T-helper 2 cell (primary cell): Measurements from ENCODE around the gene DSTYK.
"Not testable (repeated sequence)": the region's sequence is repeated elsewhere in the genome, so short reads cannot be mapped to it uniquely, and the experiment has no call there.

ENCODE experiments used
- DNase-seq, 5 experiments: peaks; one replicate each; pipeline versions ENCODE4 v3.0.0 to v3.0.0-alpha.2; 2012 to 2022

Gene DSTYK

DNA sequence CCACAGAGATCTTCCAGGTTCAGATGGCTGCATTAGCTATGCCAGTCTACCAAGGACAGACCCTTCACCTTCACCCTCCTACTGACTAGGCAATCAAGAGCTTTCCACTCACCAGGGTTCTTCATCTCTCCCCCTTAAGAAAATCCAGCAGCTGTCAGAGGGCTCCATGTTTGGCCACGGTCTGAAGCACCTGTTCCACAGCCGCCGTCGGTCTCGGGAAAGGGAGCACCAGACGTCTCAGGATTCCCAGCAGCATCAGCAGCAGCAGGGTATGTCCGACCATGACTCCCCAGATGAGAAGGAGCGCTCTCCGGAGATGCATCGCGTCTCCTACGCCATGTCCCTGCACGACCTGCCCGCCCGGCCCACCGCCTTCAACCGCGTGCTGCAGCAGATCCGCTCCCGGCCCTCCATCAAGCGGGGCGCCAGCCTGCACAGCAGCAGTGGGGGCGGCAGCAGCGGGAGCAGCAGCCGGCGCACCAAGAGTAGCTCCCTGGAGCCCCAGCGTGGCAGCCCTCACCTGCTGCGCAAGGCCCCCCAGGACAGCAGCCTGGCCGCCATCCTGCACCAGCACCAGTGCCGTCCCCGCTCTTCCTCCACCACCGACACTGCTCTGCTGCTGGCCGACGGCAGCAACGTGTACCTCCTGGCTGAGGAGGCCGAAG is 30.0 kb upstream of the DSTYK start:
- no peak for DNase-seq

DNA sequence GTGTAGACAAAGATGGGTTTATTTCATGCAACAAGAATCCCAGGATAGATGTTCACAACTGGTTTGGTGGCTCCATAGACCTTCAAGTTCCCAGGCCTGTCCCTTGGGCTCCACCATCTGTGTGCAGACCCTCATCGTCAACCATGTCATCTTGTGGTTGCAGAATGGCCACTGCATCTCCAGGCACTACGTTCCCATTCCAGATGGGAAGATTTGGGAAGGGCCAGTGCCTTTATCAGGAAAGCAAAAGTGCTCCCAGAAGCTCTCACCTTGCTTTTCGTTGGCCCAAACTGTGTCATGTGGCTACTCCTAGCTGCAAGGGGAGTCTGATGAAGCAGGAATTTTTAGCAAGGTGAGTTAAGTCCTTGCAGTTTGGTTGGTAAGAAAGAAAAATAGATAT is 29.1 kb upstream of the DSTYK start:
- DNase-seq, result no peak

DNA sequence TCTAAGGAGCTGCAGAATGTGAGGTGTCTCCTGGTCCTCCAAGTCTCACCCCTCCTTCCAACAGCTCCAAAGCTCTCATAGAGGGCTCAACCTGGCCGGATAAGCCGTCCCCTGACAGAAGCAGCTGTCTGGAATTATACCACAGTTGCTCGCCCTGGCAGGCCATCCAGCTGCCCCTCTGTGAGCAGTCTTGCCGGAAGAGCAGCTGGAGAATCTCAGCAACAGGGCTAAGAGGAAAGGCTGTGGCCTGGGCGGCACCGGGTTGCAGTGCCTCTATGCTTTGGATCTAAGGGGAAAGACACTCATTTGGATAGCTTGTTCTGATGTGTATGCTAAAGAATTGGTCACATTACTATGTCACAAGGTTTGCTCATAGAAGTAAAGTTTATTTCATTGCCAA is 28.6 kb upstream of the DSTYK start:
- no peak for DNase-seq

DNA sequence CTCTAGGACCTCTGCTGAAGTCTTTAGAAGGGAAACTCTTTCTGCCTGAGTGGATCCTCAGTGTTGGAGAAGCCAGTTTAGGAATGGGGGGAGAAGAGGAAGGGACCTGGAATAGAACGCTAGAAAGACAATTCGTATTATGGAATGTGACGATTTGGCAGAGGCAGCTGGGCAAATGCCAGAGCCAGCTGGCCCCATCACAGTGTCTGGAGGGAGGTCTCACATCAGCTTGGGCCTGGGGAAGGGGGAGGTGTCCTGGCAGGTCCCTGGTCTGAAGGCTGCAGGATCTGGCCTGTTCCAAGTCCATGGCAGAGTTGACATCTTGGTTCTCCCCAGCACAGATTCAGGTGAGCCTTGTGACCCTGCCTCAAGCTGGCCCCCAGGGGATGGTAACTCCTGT is 27.6 kb upstream of the DSTYK start:
- DNase-seq, result no peak

DNA sequence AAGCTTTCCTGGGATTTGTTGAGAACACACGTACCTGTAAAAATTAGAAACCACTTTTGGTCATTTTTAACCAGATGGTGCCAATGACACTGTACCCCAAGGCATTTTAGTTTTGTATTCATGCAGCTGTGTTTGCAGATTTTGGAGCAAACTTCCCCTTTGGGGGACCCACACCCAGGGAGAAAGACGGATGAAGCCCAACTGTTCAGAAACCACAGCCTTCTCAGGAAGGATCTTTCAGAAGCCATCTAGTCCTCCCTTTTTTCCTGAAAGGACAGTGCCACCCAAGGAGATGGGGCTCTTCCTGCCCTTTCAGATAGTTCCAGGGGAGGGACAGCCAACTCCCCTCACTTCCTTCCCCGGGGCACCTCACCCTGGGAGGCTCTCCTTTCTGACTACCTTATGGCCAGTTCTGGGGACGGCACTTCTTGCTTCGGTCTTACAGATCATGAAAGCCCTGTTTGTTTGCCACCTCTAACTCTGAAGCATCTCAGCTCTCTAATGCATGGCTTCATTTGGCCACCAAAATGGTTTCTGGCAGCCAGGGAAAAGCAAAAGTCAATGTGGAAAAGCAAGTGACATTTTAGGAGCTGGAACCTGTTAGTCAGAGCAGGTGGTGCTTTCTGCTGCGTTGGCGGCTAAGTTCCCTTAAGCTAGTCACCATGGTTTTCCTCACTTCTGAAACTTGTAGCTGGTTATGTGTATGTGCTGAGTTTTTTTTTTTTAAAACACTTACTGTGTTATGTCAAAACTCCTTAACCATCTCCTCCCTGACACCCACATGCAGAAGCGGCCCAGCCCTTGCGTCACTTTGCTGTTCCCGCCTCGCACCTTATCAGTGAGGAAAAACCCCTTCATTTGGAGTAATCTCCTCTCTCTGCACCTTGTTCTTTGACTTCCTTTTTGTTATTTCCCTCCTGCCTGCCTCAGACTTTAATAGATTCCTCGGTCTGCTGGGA is 26.3 kb upstream of the DSTYK start:
- peak in 1 of 5 experiments; percentile 17 for DNase-seq

DNA sequence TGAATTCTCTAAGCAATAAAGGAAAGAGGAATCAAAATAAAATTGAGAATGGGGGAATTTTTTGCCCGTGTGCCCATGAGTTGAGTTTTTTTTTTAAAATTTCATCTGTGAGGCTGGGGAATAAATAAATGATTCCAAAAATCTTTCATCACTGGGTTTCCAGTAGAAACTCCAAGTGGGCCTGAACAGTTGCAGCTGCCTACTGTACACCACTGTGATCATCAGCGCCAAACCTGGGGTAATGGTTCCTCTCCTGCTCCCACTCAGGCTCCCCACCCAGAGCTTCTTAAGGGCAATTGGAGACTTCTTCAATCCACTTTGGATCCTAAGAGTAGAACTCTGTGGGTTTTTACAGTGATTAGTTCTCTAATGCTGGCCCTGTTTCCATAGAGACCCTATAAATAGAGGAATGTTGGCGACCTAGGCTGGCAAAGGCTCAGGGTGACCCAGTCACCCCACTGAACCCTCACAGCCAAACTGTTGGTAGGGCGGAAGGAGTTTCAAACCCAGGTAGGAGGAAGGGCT is 25.5 kb upstream of the DSTYK start:
- DNase-seq, result no peak

DNA sequence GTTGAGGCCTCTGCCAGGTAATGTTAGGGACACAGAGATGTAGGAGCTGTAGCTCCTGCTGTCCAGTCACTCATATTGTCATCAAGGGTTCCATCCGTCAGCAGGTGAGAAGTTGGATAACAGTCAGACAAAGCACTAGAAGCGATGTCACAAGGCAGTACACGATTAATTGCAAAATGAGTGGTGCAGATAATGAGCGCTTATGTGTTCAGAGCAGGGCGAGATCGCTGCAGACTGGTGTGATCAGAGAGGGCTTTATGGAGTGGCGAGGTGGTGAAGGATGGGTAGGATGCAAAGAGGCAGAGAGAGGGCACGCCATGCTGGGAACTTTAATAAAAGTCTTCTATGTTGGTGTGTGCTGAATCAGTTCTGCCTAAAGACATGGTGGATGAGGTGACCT is 25.0 kb upstream of the DSTYK start:
- no peak for DNase-seq

DNA sequence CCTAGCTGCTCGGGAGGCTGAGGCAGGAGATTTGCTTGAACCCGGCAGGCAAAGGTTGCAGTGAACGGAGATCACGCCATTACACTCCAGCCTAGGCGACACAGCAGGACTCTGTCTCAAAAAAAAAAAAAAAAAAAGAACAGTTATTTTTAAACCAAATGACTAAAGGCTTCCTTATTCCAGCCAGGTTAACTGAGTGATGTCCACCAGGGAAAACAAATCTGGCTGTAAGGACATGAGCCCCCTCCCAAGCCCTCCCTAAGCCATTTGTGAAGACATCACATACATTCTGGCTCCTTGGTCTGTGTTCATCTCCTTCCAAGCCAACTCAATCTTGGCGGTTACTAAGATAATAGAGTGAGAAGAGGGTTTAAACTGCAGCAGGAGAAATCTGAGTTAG is 24.4 kb upstream of the DSTYK start:
- DNase-seq, result no peak

DNA sequence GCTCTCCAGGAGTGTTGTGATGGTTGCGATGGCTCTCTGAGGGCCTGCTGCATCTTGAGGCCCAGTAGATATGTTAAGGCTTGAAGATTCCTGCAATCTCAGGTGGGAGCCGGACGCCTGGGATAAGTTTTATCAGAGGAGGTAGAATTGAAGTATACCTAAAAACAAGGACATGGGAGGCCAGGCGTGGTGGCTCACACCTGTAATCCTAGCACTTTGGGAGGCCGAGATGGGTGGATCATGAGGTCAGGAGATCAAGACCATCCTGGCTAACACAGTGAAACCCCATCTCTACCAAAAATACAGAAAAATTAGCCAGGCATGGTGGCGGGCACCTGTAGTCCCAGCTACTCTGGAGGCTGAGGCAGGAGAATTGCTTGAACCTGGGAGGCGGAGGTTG is 22.5 kb upstream of the DSTYK start:
- DNase-seq, result not testable (repeated sequence)

DNA sequence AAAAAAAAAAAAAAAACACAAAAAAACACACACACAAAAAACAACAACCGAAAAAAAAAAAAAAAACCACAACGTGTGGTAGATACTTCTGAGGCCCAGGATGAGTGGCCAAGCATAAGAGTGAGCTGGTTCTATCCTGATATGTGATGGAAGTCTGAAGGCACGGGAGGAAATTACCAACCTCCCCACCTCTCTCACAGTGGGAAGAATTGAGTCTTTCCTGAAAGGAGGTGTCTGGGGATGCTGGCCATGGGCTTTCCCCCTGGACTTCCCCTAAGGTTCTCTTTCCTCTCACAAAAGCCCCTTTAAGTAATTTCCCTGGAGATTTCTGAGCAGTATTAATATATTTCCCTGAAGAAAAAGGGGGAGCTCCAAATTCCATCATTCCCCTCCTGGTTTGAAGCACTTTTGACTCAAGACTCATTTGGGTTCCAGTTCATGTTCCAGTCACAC is 21.5 kb upstream of the DSTYK start:
- peak in 1 of 5 experiments; percentile 22 for DNase-seq

DNA sequence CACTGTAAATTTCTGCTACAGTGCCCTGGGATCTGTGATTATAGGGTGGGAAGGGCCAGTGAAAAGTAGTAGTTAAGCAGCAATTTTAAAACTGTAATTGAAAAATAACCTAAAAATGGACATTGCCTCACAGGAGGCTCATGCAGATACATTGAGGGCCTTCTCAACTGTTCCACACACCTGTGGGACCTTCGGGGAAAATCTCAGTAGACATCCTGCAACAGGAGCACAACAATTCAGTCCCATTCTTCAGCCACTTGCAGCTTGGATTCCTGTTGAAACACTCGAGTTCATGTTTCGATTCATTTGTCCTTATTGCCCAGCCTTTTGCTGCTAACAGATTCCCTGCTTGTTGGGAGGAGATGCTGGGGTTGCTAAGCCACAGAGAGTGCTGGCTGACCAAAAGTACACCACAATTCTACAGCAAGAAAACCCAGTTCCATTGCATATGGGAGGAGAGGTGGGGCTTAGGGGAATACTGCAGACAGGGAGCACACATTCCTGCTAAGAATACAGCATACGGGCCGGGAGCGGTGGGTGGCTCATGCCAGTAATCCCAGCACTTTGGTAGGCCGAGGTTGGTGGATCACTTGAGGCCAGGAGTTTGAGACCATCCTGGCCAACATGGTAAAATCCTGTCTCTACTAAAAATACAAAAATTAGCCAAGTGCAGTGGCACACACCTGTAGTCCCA is 20.8 kb upstream of the DSTYK start:
- no peak for DNase-seq

DNA sequence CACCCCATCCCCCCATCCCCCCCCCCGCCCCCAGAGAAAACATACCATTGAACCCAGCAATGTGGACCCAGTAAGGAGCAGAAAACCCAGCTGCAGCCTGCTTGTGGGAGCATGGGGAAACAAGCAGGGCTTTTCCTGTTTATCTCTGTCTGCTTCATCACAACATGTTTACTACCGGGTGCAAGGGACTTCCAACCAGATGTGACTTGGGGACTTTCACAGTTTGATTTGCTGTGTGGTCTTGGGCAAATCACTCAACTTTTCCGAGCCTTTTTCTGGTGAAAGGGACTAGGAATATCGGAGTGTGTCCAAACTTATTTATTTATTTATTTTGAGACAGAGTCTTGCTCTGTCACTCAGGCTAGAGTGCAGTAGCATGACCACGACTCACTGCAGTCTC is 19.5 kb upstream of the DSTYK start:
- no peak for DNase-seq

DNA sequence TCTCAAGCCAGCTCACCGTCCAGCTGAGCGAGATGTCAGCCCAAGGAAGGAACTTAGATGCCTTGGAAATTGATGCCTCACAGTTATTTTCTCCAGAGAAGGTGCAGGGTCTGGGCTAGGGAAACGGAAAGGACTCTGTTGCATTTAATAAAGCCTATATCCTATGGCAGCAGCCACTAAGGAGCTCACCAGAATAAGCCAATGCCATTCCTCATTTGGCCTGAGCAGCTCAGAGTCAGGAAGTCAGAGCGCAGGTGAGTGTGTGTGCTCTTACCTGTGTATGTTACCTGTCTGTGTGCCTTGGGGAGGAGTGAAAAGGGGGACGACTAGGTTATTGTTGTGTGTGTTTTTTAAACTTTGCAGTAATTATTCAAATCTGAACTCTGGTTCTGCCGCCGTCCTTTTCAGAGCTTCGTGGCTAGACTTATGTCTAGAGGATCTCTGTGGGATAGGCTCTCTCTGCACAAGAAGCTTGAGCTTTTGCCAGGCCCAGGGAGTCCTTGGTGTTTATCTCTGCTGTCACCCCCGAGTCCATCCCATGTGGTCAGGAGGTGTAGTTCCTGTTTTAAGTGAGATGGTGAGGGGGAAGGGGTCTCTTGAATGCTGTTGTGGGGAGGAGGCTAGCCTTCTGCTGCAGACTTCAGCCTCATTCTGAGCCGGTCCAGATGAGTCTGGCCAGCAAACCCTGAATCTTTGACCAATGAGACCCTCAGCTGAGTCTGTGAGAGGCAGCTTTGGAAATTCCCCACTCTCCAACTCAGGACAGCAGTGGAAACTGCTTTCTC is 18.6 kb upstream of the DSTYK start:
- no peak for DNase-seq

DNA sequence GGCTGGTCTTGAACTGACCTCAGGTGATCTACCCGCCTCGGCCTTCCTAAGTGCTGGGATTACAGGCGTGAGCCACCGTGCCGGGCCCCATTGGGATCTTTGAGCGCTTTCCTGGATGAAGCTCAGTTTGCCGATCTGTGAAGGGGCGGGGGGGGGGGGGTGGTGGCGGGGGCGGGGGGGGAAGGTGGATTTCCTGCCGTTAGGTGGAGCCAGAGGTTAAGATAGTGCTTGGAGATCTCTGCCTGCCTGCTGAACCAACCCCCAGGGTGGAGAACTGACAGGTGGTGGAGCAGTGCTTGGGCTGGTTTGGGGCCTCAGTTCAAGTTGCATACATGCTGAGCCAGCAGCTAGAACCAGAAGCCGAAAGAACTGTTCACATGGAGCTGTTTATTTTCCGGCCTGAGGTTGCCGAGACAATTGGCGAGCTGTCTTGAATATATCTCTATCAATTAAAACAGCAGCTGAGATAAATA is 17.9 kb upstream of the DSTYK start:
- DNase-seq, result peak in 3 of 5 experiments; percentile 42 to 89 (median 60)

DNA sequence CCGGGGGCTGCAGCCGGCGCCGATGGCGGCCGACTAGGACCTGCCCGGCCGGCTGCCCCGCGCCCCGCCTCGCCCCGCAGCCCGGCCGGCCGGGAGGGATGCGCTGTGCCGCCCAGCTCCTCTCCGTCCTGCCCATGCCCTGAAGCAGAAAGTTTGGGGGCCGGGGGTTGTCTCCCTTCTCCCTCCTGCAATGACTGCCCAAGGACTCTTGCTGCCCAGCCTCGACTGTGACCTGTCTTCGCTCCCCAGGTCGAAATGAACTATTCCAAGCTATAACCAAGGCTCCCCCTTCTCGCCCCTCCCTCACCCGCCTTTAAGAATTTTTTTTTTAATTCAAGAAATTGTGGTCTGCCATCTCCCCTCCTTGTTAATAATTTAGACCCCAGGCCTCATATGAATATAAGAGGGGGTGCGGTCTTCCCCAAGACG is 16.6 kb upstream of the DSTYK start:
- no peak for DNase-seq

DNA sequence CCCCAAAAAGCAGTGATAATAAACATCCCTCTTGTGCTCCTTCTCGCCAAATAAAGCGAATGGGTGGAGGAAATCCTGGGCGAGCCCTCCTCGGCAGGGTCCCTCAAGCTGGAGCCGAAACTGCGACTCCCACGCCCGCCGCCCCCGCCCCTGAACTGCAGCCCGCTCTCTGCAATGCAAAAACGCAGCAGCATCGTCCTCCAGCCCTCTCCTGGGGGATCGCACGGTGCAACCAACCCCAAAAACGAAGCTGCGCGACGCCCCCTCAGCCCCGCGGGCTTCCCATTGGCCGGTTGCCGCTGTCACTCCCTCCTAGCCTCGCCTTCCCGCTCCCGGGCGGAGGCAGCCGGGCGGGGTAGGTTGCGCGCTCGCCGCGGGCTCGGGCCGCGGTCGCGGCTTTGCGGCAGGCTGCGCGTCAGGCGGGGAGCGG is 16.1 kb upstream of the DSTYK start, which contains the start of gene TMCC2:
Gene TMCC2, plus strand, starts transcription at position 363 of the 430 bp plus-strand sequence. CDS start 619 bp downstream, outside the sequence.
- DNase-seq, result peak; percentile 34 to 83 (median 62)

DNA sequence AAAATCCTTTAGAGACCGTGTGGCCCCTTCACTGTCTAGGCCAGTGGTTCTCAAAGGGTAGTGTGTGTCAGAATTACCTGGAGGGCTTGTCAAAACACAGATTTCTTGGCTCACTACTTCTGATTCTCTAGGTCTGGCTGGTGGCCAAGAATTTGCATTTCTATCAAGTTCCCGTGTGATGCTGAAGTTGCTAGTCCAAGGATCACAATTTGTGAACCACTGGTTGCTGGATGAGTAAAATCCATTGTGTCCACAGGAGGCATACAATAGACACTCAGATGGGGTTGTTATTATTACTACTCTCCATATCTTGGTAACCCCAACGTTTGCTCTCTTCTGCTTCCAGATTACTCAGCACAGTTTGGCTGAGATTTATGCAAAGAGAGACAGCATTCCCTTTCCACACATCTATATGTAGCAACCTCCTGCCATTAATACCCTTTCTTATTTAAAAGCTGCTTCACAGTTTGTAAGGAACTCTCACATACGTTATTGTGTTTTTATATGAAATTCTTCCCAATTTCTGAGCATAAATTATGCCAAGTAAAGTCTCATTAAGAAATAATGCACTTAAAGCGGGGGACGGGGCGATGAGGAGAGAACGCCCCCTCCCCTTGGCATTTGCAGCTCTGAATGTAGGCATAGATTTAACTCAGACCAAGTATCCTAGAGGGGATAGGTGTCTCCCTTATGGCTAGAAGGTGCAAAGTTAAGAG is 15.5 kb upstream of the DSTYK start:
- peak in 1 of 5 experiments; percentile 24 for DNase-seq

DNA sequence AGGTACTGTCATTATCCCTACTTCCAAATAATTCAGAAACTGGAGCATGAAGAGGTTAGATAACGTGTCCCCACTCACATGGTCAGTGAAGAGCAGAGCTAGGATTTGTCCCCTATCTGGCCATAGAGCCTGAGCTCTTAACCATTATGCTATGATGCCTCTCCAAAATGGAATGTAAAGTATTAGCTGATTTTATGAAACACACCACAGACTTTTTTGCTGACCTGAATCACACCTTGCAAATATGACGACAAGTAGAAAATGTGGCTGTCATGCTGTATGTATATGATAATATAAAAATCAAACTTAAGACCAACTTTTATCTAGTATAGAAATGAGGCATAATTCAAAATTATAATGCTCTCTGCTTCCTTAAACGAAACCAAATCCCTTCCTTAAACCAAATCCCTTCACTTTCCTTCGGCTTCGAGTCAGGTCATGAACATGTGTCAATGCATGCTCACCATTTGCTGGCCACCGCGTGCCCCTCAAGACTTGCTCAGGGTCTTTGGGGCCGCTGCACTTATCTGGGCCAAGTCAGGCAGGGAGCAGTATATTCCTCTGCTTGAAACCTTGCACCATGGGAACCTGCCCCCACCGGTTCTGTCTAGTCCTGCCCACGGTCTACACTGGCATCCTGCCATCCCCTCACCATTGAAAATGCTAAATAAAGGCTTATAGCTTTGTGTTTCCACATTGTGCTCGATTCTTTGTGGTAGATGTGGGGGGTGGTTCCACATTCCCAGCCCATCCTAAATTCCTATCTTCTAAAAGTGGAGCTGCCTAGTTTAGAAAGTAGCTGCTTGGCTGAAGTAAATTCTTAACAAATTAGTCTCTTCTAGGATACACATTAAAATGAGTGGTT is 14.6 kb upstream of the DSTYK start:
- no peak for DNase-seq

DNA sequence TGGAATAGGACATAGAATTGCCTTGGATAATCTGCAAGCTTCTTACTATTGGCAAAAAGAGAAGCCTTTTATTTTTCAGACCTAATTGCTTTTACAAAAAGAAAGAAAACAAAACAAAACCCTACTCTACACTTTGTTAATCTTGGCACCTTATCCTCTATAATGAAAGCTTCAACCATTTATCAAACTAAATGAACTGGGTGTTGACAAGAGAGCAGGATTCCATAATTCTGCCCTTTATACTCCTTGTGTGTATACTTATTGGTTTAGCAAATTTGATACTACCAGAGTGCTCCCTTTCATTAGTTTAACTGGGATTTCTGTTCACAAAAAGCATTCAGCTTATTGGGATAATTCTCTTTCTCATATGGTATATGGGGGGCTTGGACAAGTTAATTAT is 13.2 kb upstream of the DSTYK start:
- DNase-seq, result no peak

DNA sequence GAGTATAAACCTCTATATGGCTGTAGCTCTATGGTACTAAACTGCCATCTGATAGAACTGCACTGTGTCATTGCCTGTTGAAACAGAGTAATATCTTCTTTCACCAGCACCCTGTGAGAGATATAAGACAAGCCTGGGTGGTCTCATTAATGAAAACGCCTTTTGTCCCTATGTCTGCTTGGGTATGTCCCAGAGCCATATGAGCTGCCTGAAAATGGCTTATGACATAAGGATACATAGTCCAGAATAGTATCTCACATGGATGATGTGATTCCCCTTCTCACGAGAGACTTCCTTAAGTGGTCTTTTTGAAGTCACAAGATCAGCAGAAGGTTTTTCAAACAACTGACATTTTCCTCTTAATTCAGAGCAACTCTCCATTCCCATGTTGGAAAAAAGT is 8.9 kb upstream of the DSTYK start:
- no peak for DNase-seq
